H1 (cell line): ENCODE data around the gene PKDREJ. TPM values are rescaled to one million over a fixed set of nuclear protein-coding genes. Genes with fewer than 3 reads are reported as not detected.

Experiments
- CHD7 ChIP-seq: fragments of 300-600 bp; sonication (generic); IDR thresholded peaks from 2 replicates; pipeline ENCODE4 v1.7.1; 2012; ENCODE audit warnings: low read length, moderate library complexity, mild to moderate bottlenecking, inconsistent platforms; ENCODE audit not compliant: insufficient replicate concordance
- E2F6 ChIP-seq: IDR thresholded peaks from 2 replicates; pipeline ENCODE4 v1.6.1; 2012; ENCODE audit warnings: inconsistent platforms
- POLR2AphosphoS5 ChIP-seq: IDR thresholded peaks from 2 replicates; pipeline ENCODE4 v1.6.1; 2011; ENCODE audit warnings: low read depth, low read length
- RAD21 ChIP-seq, 2 experiments: IDR thresholded peaks in 1 of 2; conservative IDR thresholded peaks in 1 of 2; 2 replicates each; pipeline ENCODE4 v1.6.1; 2011; ENCODE audit warnings: low read depth in 2 of 2, low read length in 2 of 2, improper control_type of control experiment in 1 of 2, inconsistent platforms in 1 of 2, mild to moderate bottlenecking in 1 of 2, moderate library complexity in 1 of 2
- SIN3A ChIP-seq, 2 experiments: IDR thresholded peaks in 1 of 2; conservative IDR thresholded peaks in 1 of 2; 2 replicates each; pipeline ENCODE4 v1.6.1; 2011 to 2012; ENCODE audit warnings: low read length in 2 of 2, improper control_type of control experiment in 1 of 2, low read depth in 1 of 2, mild to moderate bottlenecking in 1 of 2
- SP1 ChIP-seq: IDR thresholded peaks from 2 replicates; pipeline ENCODE4 v1.6.1; 2011; ENCODE audit warnings: low read depth, low read length
- TBP ChIP-seq: IDR thresholded peaks from 2 replicates; pipeline ENCODE4 v1.6.1; 2011; ENCODE audit warnings: low read depth, low read length, improper control_type of control experiment
- TEAD4 ChIP-seq: IDR thresholded peaks from 2 replicates; pipeline ENCODE4 v1.6.1; 2012; ENCODE audit warnings: low read depth, low read length, inconsistent platforms, mixed read lengths
- USF2 ChIP-seq: IDR thresholded peaks from 2 replicates; pipeline ENCODE4 v1.6.1; 2011; ENCODE audit warnings: low read length, improper control_type of control experiment
- polyA plus RNA-seq, 7 experiments: library from polyadenylated mRNA; depleted of rRNA in 3 of 7; stranded (reverse) in 5 of 7; unstranded in 2 of 7; fragments of >200 nt in 5 of 7; fragments of 200-250 nt in 2 of 7; gene quantifications; 1 replicate in 5 of 7; 2 replicates in 1 of 7; 4 replicates in 1 of 7; pipeline versions ENCODE4 v1.2.1 to v1.2.3, GENCODE V29; 2011 to 2013; ENCODE audit warnings: missing spikeins in 2 of 7, mixed read lengths in 2 of 7
- total RNA-seq: library from RNA; stranded (reverse); fragmentation: NEBNext Ultra II Directional; extraction: Animal tissue kit (Norgen Biotek cat#: 25700); gene quantifications from 2 replicates; pipeline ENCODE4 v1.2.1, GENCODE V29; 2021

PKDREJ gene
- total and polyA plus RNA-seq, 2 of the 8 experiments (the other 6 are each of a cell fraction or from before 2014, with no cell fraction given), result 0.02 to 0.04 TPM

GRCh38 chr22:46225631-46226030 is 37.5 kb downstream of the PKDREJ start (continued):
- TF ChIP-seq CHD7 (no peak), SIN3A (conservative IDR thresholded peaks at IDR 0.05 in 1 of 2, IDR thresholded peaks at IDR 0.05 in 1 of 2; ENCODE audit: low read depth in 1 of 2, low read length in 2 of 2) (no peak), USF2 (no peak), E2F6 (no peak), TEAD4 (no peak), POLR2AphosphoS5 (no peak), RAD21 (IDR thresholded peaks at IDR 0.05 in 1 of 2, conservative IDR thresholded peaks at IDR 0.05 in 1 of 2; ENCODE audit: low read depth in 2 of 2, low read length in 2 of 2) (no peak), SP1 (no peak), TBP (no peak)
